ENCODE results near the gene SAT1.

Gene SAT1

DNA sequence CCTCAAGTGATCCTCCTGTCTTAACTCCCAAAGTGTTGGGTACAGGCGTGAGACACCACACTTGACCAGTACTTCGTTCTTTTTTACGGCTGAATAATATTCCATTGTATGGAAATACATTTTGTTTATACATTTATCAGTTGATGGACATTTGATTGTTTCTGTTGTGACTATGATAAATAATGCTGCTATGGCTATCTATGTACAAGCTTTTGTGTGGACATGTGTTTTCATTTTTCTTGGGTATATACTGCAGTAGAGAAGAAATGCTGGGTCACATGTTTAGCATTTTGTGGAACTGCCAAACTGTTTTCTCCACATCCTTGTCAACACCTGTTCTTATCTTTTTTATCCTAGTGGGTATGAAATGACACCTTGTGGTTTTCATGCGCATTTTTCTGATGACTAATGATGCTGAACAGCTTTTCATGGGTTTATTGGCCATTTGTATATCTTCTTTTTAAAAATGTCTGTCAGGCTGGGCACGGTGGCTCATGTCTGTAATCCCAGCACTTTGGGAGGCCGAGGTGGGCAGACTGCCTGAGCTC, 37.3 kb downstream of the SAT1 start:
- H3K27ac ChIP-seq = no peak overlapping the region
- TF ChIP-seq ZFX (IDR thresholded peaks at IDR 0.05) = no peak
- TF ChIP-seq, protein P1, sequence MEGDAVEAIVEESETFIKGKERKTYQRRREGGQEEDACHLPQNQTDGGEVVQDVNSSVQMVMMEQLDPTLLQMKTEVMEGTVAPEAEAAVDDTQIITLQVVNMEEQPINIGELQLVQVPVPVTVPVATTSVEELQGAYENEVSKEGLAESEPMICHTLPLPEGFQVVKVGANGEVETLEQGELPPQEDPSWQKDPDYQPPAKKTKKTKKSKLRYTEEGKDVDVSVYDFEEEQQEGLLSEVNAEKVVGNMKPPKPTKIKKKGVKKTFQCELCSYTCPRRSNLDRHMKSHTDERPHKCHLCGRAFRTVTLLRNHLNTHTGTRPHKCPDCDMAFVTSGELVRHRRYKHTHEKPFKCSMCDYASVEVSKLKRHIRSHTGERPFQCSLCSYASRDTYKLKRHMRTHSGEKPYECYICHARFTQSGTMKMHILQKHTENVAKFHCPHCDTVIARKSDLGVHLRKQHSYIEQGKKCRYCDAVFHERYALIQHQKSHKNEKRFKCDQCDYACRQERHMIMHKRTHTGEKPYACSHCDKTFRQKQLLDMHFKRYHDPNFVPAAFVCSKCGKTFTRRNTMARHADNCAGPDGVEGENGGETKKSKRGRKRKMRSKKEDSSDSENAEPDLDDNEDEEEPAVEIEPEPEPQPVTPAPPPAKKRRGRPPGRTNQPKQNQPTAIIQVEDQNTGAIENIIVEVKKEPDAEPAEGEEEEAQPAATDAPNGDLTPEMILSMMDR (conservative IDR thresholded peaks at IDR 0.05) = no peak

DNA sequence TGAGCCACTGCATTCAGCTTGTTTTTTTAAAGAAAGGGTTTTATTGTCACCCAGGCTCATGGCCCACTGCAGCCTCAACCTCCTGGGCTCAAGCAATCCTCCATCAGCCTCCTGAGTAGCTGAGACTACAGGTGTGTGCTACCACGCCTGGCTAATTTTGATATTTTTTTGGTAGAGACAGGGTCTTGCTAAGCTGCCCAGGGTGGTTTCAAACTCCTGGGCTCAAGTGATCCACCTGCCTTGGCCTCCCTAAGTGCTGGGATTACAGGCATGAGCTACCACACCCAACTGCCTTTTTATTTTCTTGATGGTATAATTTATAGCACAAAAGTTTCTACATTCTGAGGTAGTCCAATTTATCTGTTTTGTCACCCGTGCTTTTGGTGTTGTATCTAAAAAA, 38.9 kb downstream of the SAT1 start:
- no peak overlapping the region for H3K27ac ChIP-seq

DNA sequence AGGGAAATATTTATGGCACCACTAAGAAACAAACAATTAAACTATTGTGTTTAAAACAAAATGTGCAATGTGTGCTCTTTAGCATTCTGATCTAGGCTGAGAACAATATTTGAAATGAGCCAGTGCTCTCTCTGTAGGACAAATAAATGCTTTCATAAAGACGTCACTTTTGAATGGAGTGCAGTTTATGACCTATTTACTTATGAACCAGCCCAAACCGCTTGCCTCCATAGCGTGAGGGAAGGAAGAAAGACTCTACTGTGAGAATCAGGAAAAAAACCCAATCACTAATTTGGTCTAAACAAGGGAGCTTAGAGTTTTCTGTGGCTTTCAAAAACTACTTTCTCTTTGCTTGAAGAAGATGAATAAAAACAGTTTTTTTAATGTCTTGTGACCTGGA, 39.4 kb downstream of the SAT1 start:
- TF ChIP-seq, protein P1 (conservative IDR thresholded peaks at IDR 0.05) = no peak
- no peak for TF ChIP-seq ZFX (IDR thresholded peaks at IDR 0.05)
- no peak overlapping the region for H3K27ac ChIP-seq

More for the DNA sequence above, 38.9 kb downstream of the SAT1 start:
- TF ChIP-seq, protein P1 (conservative IDR thresholded peaks at IDR 0.05) = no peak
- no peak for TF ChIP-seq ZFX (IDR thresholded peaks at IDR 0.05)

DNA sequence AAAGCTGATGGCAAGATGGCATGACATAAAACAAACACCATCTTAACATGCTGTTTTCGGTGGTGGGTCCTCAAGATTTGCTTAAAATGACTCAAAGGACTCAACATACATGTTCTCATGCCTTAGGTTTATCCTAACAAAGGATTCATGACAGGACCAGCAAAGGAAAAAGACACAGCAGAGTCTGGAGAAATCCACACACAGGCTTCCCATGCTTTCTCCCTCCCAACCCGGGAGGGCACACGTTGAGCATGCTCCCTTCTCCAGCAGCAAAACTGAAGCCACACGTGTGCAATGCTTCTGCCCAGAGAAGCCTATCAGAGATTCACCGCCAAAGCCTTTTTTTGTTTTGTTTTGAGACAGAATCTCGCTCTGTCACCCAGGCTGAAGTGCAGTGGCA, 39.9 kb downstream of the SAT1 start:
- peak overlapping the region; percentile 33; the same call in 1 of the 2 replicates for H3K27ac ChIP-seq
- TF ChIP-seq, protein P1 (conservative IDR thresholded peaks at IDR 0.05) = no peak
- TF ChIP-seq ZFX (IDR thresholded peaks at IDR 0.05) = no peak

DNA sequence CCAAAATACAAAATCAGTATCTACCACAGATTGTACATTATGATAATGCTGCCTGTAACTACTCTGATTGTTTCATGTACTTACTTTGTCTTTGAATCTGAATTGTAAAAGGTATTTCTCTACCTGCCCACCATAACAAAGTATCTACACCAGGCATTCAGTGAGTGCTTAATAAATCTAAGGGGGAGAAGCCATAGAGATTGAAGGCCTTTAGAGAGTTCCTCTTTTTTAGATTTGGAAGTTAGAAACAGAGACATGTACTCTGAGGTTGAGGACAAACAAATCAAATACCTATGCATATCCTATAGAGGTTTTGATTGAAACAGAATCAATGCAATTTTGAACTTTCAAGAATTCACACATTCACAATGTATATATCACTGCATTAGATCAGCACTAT, 42.7 kb downstream of the SAT1 start:
- no peak overlapping the region for H3K27ac ChIP-seq
- TF ChIP-seq ZFX (IDR thresholded peaks at IDR 0.05) = no peak
- TF ChIP-seq, protein P1 (conservative IDR thresholded peaks at IDR 0.05) = no peak

DNA sequence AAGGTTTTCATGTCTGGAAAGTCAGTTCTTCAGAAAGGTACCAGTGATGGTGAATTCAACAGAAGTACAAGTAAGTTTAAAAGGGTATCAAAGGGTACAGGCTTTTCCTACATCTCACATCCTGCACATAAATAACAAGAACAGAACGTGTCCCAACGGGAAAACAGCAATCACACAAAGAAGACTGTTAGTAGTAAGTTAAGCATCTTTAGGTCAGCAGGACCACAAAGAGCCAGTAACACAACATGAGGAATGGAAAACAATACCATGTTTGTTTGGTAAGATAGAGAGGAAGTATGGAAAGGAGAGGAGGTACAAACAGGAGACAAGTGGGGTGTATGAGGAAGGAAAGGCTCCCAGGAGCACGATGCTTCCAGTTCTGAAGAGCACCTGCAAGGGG, 43.2 kb downstream of the SAT1 start:
- TF ChIP-seq, protein P1 (conservative IDR thresholded peaks at IDR 0.05) = no peak
- TF ChIP-seq ZFX (IDR thresholded peaks at IDR 0.05) = no peak
- no peak overlapping the region for H3K27ac ChIP-seq

DNA sequence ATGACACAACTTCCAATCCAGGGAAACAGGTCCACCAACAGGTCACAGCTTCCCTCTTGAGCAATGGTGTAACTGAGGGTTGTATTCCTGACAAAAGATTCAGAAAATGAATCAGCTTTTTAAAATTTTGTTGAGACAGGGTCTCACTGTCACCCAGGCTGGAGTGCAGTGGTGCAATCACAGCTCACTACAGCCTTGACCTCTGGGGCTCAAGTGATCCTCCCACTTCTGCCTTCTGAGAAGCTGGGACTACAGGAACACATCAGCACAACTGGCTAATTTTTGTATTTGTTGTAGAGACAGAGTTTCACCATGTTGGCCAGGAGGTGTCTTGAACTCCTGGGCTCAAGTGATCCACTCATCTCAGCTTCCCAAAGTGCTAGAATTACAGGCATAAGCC, 43.7 kb downstream of the SAT1 start:
- TF ChIP-seq ZFX (IDR thresholded peaks at IDR 0.05) = no peak
- TF ChIP-seq, protein P1 (conservative IDR thresholded peaks at IDR 0.05) = no peak
- no peak overlapping the region for H3K27ac ChIP-seq
